Adrenal gland (tissue), 12 donors: ENCODE results near the gene SLC6A20. TPM values are rescaled to one million over a fixed set of nuclear protein-coding genes. Genes with fewer than 3 reads are reported as not detected.

Experiments used
- DNase-seq, 7 donors: peaks; one replicate each; pipeline ENCODE4 v3.0.0-alpha.2; 2019 to 2020
- H3K27ac ChIP-seq, 5 donors: fragments of 200-600 bp; sonication (generic) in 4 of 5; 1 replicate in 3 of 5; 2 replicates in 2 of 5; pipeline versions ENCODE4 v1.5.1 to v1.8.0; 2016 to 2020; ENCODE audit warnings: mild to moderate bottlenecking in 1 of 5
- H3K27me3 ChIP-seq: fragments of 200-600 bp; 2 replicates; pipeline ENCODE4 v1.8.0; 2021
- H3K36me3 ChIP-seq, 2 donors: fragments of 200-600 bp; replicated peaks in 1 of 2; 1 replicate in 1 of 2; 2 replicates in 1 of 2; pipeline versions ENCODE4 v1.5.1 to v1.8.0; 2018 to 2022
- H3K4me1 ChIP-seq, 2 donors: fragments of 200-600 bp; replicated peaks in 1 of 2; 1 replicate in 1 of 2; 2 replicates in 1 of 2; pipeline versions ENCODE4 v1.5.1 to v1.8.0; 2018 to 2021
- H3K4me3 ChIP-seq, 4 donors: fragments of 200-600 bp; sonication (generic) in 3 of 4; one replicate each; pipeline ENCODE4 v1.5.1; 2016 to 2018
- H3K9me3 ChIP-seq, 3 donors: fragments of 200-600 bp; sonication (generic) in 1 of 3; replicated peaks in 1 of 3; 1 replicate in 2 of 3; 2 replicates in 1 of 3; pipeline versions ENCODE4 v1.5.1 to v1.8.0; 2016 to 2021
- POLR2A ChIP-seq, 2 donors: fragments of 450-650 bp; IDR thresholded peaks; one replicate each; pipeline ENCODE4 v1.6.1; 2017; ENCODE audit warnings: antibody characterized with exemption in 2 of 2, mild to moderate bottlenecking in 2 of 2, moderate library complexity in 1 of 2
- WGBS, 4 donors: extraction: QIAGEN DNeasy Blood & Tissue Kit in 2 of 4; methylation state at CpG; one replicate each; pipeline versions ENCODE4 v1.1.5 to v1.1.7; 2013 to 2017; 5-methylcytosine and 5-hydroxymethylcytosine counted together
- intact Hi-C, 2 donors: fragments of 100-400 bp; cut with DNase I; formaldehyde crosslinking; loops; one replicate each; pipeline versions ENCODE4 v1.14.1 to v1.15.0; 2022 to 2023
- polyA plus RNA-seq, 3 donors: library from polyadenylated mRNA; stranded (reverse); fragments of 200-250 nt in 2 of 3; fragments of 350-450 nt in 1 of 3; fragmentation: Illumina TruSeq in 1 of 3; extraction: RNeasy Lipid Tissue Mini Kit (QIAGEN cat#74804) in 1 of 3; gene quantifications; one replicate each; pipeline ENCODE4 v1.2.3, GENCODE V29; 2013 to 2014
- total RNA-seq, 9 donors: library from RNA; depleted of rRNA in 4 of 9; stranded (reverse); fragments of >200 nt in 4 of 9; fragments of 120-200 nt in 1 of 9; fragmentation: NEBNext Ultra II Directional in 1 of 9; extraction: Animal tissue kit (Norgen Biotek cat#: 25700) in 1 of 9; gene quantifications; one replicate each; pipeline versions ENCODE4 v1.1.0 to v1.2.4, GENCODE V29; 2013 to 2023
- TF ChIP-seq, protein P1 (sequence below), 6 experiments: fragments of 450-650 bp in 4 of 6; fragments of 200-600 bp in 2 of 6; sonication (generic) in 1 of 6; IDR thresholded peaks; 1 replicate in 5 of 6; 2 replicates in 1 of 6; pipeline versions ENCODE4 v1.5.1 to v1.8.0; 2016 to 2021; ENCODE audit warnings: antibody characterized with exemption in 6 of 6, mild to moderate bottlenecking in 2 of 6, moderate library complexity in 1 of 6
- donor health status: healthy with polysubstance abuse.
- donor health status: Bipolar disorder and iron deficiency.
- donor health status: DM: yes; HTN: yes; CAD: no.
- donor health status: DM: no; HTN: no; CAD: no.
- donor health status: DM: no; HTN: no; CAD: no.
- donor health status: DM: yes; HTN: yes; CAD: no.

SLC6A20 gene
- total and polyA plus RNA-seq, 12 donors = 0.07 to 0.52 (median 0.13) TPM; not detected in 7

DNA sequence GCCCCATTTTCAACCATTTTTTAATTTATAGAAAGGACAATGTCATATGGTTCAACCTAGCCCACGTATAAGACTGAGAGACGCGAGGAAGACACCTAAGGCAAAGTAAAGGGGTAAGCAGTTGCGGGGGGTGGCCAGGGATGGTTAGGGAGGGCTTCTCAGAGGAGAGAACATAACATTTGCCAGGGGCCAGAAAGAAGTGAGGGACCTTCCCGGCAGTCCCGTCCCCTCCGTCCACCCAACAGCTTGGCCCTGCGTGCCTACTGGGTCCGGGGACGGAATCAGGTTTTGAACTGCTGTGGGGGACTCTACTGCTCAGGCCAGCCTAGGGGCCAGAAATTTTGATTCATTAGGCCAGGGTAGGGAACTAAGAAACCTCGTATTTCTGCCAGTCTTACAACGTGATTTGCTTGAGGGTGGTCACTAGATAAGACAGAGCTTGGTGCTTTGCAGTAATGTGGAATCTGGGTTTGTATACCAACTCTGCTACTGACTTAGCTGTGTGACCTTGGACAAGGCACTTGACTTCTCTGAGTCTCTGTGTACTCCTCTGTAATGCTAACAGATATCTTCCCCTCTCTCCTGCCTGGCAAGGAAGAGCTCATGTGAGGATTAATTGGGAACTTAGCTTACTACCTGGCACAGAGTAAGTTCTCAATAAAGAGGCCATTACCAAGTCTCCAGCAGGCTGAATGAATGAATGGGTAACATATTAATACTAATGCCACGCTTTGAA lies 734 bp upstream of the SLC6A20 start:
- no peaks in the 10 kb centered on the region for H3K36me3 ChIP-seq
- TF ChIP-seq, protein P1, sequence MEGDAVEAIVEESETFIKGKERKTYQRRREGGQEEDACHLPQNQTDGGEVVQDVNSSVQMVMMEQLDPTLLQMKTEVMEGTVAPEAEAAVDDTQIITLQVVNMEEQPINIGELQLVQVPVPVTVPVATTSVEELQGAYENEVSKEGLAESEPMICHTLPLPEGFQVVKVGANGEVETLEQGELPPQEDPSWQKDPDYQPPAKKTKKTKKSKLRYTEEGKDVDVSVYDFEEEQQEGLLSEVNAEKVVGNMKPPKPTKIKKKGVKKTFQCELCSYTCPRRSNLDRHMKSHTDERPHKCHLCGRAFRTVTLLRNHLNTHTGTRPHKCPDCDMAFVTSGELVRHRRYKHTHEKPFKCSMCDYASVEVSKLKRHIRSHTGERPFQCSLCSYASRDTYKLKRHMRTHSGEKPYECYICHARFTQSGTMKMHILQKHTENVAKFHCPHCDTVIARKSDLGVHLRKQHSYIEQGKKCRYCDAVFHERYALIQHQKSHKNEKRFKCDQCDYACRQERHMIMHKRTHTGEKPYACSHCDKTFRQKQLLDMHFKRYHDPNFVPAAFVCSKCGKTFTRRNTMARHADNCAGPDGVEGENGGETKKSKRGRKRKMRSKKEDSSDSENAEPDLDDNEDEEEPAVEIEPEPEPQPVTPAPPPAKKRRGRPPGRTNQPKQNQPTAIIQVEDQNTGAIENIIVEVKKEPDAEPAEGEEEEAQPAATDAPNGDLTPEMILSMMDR (IDR thresholded peaks at IDR 0.05) = no peak
- TF ChIP-seq POLR2A (IDR thresholded peaks at IDR 0.05) = no peak
- H3K27ac ChIP-seq = no peak overlapping the region
- H3K4me1 ChIP-seq = peaks cover 10 to 14% of the 10 kb centered on the region in 2 donors
- peak overlapping the region in 1 of 4 donors; percentile 47 for H3K4me3 ChIP-seq
- no peak for DNase-seq
- intact Hi-C loops = no loop called here
- no peaks in the 10 kb centered on the region for H3K9me3 ChIP-seq
- H3K27me3 ChIP-seq = peaks cover 48% of the 10 kb centered on the region
- 54 to 65% (median 60%) methylated on average over 13 of the region's 13 CpGs for WGBS, 4 donors

DNA sequence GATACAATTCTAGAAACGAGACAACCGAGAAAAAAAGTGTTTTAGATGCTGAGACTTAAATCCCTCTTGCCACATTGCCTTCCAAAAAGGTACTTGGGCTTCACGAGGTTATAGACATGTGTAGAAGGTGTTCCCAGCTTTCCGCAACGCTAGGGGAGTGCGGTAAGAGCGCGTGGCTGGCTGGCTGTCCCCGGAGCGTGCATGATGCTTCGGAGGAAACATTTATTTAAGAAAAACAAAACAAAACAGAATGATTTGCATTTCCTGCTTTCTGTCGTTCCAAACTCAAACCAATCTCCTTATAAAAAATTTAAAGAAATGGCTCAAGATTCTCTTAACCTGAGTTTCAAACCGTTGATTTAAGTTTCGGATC lies 841 bp downstream of the SLC6A20 start:
- H3K36me3 ChIP-seq = no peaks in the 10 kb centered on the region
- intact Hi-C loops = no loop called here
- H3K27ac ChIP-seq = no peak overlapping the region
- H3K4me1 ChIP-seq = peaks cover 10 to 14% of the 10 kb centered on the region in 2 donors
- H3K4me3 ChIP-seq = peak overlapping the region in 1 of 4 donors; percentile 47
- TF ChIP-seq, protein P1 (IDR thresholded peaks at IDR 0.05) = no peak
- no peak for TF ChIP-seq POLR2A (IDR thresholded peaks at IDR 0.05)
- no peaks in the 10 kb centered on the region for H3K9me3 ChIP-seq
- H3K27me3 ChIP-seq = peaks cover 48% of the 10 kb centered on the region
- DNase-seq = no peak
- WGBS, 4 donors = 33 to 35% (median 34%) methylated on average over 14 of the region's 14 CpGs

DNA sequence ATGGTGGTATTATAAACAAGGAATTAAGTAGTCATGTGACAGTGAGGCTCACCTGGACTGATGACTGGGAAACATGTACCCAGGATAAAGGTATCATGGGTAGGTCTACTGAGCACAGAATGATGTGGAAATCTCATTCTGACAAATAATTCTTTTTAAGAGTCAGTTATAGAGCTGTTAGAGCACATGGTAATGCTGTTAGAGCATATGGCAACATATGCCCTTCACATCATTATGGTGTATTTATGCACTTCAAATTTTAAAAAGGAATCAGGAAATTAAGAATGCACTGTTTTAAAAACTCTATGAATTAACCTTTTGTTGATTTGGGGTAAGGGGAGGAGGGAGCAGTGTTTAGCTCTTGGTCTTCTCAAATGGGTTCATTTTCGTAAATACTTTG lies 1.7 kb downstream of the SLC6A20 start:
- no peak for DNase-seq
- intact Hi-C loops = no loop called here
- peaks cover 48% of the 10 kb centered on the region for H3K27me3 ChIP-seq
- no peaks in the 10 kb centered on the region for H3K9me3 ChIP-seq
- H3K4me1 ChIP-seq = peaks cover 10 to 14% of the 10 kb centered on the region in 2 donors
- 89 to 91% (median 91%) methylated on average over 1 of the region's 1 CpG for WGBS, 4 donors
- H3K36me3 ChIP-seq = no peaks in the 10 kb centered on the region
- TF ChIP-seq, protein P1 (IDR thresholded peaks at IDR 0.05) = no peak
- TF ChIP-seq POLR2A (IDR thresholded peaks at IDR 0.05) = no peak
- H3K4me3 ChIP-seq = no peak overlapping the region
- H3K27ac ChIP-seq = no peak overlapping the region

DNA sequence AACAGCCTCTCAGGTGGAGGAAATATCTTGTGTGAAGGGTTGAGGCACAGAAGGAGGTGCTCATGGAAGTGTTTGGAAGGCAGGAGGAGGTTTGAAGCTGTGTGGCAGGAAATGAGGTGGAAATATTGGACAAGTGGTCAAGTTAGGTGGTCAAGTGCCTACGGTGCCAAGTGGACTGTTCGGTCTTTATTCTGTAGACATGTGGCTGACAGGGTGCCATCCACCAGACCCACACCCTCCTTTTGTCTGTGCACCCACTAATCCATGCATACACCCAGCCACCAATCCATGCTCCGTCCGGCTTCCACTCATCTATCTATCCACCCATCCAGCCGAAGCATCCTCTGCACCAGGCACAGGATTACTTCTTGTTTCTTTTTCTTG lies 2.2 kb downstream of the SLC6A20 start:
- no peak overlapping the region for H3K27ac ChIP-seq
- H3K27me3 ChIP-seq = peaks cover 44% of the 10 kb centered on the region
- WGBS, 4 donors = 93 to 97% (median 95%) methylated on average over 5 of the region's 5 CpGs
- H3K4me3 ChIP-seq = no peak overlapping the region
- H3K9me3 ChIP-seq = no peaks in the 10 kb centered on the region
- H3K4me1 ChIP-seq = peaks cover 10 to 14% of the 10 kb centered on the region in 2 donors
- DNase-seq = no peak
- intact Hi-C loops = no loop called here
- H3K36me3 ChIP-seq = no peaks in the 10 kb centered on the region
- TF ChIP-seq, protein P1 (IDR thresholded peaks at IDR 0.05) = no peak
- no peak for TF ChIP-seq POLR2A (IDR thresholded peaks at IDR 0.05)
